Measurements from ENCODE around the gene DRG1.
"Not testable (repeated sequence)": the region's sequence is repeated elsewhere in the genome, so short reads cannot be mapped to it uniquely, and the experiment has no call there.

Gene DRG1

DNA sequence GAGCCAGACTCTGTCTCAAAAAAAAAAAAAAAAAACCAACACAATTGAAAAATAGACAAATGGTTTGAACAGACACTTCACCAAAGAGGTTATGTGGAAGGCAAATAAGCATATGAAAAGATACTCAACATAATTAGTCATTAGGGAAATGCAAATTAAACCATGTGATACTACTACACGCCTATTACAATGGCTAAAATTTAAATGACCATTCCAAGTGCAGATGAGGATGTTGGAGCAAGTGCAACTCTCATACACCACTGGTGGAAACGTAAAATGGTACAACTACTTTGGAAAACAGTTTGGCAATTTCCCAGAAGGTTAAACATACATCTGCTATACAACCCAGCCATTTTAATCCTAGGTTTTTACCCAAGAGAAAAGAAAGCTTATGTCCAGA, 65.9 kb downstream of the DRG1 start:
- H3K36me3 ChIP-seq (replicated peaks), result peaks cover 29% of the 10 kb centered on the region
- H3K27me3 ChIP-seq (replicated peaks), result no peaks in the 10 kb centered on the region
- no peak for DNase-seq
- TF ChIP-seq, protein P1, sequence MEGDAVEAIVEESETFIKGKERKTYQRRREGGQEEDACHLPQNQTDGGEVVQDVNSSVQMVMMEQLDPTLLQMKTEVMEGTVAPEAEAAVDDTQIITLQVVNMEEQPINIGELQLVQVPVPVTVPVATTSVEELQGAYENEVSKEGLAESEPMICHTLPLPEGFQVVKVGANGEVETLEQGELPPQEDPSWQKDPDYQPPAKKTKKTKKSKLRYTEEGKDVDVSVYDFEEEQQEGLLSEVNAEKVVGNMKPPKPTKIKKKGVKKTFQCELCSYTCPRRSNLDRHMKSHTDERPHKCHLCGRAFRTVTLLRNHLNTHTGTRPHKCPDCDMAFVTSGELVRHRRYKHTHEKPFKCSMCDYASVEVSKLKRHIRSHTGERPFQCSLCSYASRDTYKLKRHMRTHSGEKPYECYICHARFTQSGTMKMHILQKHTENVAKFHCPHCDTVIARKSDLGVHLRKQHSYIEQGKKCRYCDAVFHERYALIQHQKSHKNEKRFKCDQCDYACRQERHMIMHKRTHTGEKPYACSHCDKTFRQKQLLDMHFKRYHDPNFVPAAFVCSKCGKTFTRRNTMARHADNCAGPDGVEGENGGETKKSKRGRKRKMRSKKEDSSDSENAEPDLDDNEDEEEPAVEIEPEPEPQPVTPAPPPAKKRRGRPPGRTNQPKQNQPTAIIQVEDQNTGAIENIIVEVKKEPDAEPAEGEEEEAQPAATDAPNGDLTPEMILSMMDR (IDR thresholded peaks at IDR 0.05; ENCODE audit: low read depth, low read length, missing control alignments), result no peak
- in situ Hi-C loops (cut with HindIII; ENCODE audit: low pct_ligation_motif_present, low sequenced_read_pairs), result no loop called here
- H3K4me3 ChIP-seq (ENCODE audit: low read depth, low read length), result no peak overlapping the region
- H3K27ac ChIP-seq, result no peak overlapping the region

GRCh38 chr22:31474743-31475142, 75.3 kb downstream of the DRG1 start:
- no peaks in the 10 kb centered on the region for H3K27me3 ChIP-seq (replicated peaks)
- no peak overlapping the region for H3K4me3 ChIP-seq (ENCODE audit: low read depth, low read length)
- peaks cover 9% of the 10 kb centered on the region for H3K36me3 ChIP-seq (replicated peaks)
- in situ Hi-C loops (cut with HindIII; ENCODE audit: low pct_ligation_motif_present, low sequenced_read_pairs), result no loop called here
- H3K27ac ChIP-seq, result no peak overlapping the region
- TF ChIP-seq, protein P1 (IDR thresholded peaks at IDR 0.05; ENCODE audit: low read depth, low read length, missing control alignments), result no peak
- peak; percentile 68 for DNase-seq

- H3K4me3 ChIP-seq (ENCODE audit: low read depth, low read length), result no peak overlapping the region
- no peak for DNase-seq
- peaks cover 20% of the 10 kb centered on the region for H3K36me3 ChIP-seq (replicated peaks)
- in situ Hi-C loops (cut with HindIII; ENCODE audit: low pct_ligation_motif_present, low sequenced_read_pairs), result no loop called here
- H3K27ac ChIP-seq, result no peak overlapping the region
- TF ChIP-seq, protein P1 (IDR thresholded peaks at IDR 0.05; ENCODE audit: low read depth, low read length, missing control alignments), result no peak
- H3K27me3 ChIP-seq (replicated peaks), result no peaks in the 10 kb centered on the region
Observed at GRCh38 chr22:31475800-31476199, 76.4 kb downstream of the DRG1 start.

- Histone ChIP-seq H3K27me3 (replicated peaks) (no peaks in the 10 kb centered on the region), H3K36me3 (replicated peaks) (peaks cover 24% of the 10 kb centered on the region), H3K4me3 (ENCODE audit: low read depth, low read length) (no peak overlapping the region), H3K27ac (no peak overlapping the region)
- no peak for DNase-seq
- in situ Hi-C loops (cut with HindIII; ENCODE audit: low pct_ligation_motif_present, low sequenced_read_pairs), result no loop called here
- TF ChIP-seq, protein P1 (IDR thresholded peaks at IDR 0.05; ENCODE audit: low read depth, low read length, missing control alignments), result no peak
Observed at GRCh38 chr22:31477329-31477728, 77.9 kb downstream of the DRG1 start.

DNA sequence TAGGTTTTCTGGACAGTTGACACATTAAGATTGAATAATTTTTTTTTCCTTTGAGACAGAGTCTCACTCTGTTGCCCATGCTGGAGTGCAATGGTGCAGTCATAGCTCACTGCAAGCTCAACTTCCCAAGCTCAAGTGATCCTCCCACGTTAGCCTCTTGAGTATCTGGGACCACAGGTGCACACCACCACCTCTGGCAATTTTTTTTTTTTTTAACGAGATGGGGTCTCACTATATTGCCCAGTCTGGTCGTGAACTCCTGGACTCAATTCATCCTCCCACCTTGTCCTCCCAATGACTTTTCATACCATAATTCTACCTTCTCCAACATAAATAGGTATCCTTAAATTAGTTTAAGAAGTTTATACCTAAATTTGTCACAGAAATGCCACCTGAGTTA, 81.7 kb downstream of the DRG1 start:
- no peak overlapping the region for H3K27ac ChIP-seq
- in situ Hi-C loops (cut with HindIII; ENCODE audit: low pct_ligation_motif_present, low sequenced_read_pairs), result no loop called here
- no peak overlapping the region for H3K4me3 ChIP-seq (ENCODE audit: low read depth, low read length)
- TF ChIP-seq, protein P1 (IDR thresholded peaks at IDR 0.05; ENCODE audit: low read depth, low read length, missing control alignments), result no peak
- H3K27me3 ChIP-seq (replicated peaks), result no peaks in the 10 kb centered on the region
- DNase-seq, result no peak
- H3K36me3 ChIP-seq (replicated peaks), result peaks cover 49% of the 10 kb centered on the region

DNA sequence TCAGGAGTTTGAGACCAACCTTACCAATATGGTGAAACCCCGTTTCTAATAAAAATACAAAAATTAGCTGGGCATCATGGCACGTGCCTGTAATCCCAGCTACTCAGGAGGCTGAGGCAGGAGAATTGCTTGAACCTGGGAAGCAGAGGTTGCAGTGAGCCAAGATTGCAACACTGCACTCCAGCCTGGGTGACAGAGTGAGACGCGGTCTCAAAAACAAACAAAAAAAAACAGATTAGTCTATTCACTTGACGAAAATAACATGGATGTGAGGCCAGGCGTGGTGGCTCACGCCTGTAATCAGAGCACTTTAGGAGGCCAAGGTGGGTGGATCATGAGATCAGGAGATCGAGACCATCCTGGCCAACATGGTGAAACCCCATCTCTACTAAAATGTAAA, 83.1 kb downstream of the DRG1 start:
- in situ Hi-C loops (cut with HindIII; ENCODE audit: low pct_ligation_motif_present, low sequenced_read_pairs), result not testable (repeated sequence)
- peaks cover 57% of the 10 kb centered on the region for H3K36me3 ChIP-seq (replicated peaks)

More for the DNA sequence above, 83.1 kb downstream of the DRG1 start:
- H3K27ac ChIP-seq; DNase-seq; H3K27me3 ChIP-seq (replicated peaks); H3K4me3 ChIP-seq (ENCODE audit: low read depth, low read length): not testable (repeated sequence)

Measured in brain microvascular endothelial cell (primary cell).